GM12878 (cell line): ENCODE measurements around the gene PI4KA. TPM values are rescaled to one million over a fixed set of nuclear protein-coding genes. Genes with fewer than 3 reads are reported as not detected.
A peak's percentile ranks its signal among the peaks of the same experiment; 100 is the strongest.

Experiments
- ATAC-seq: fragments of 200-7000 bp; cut with Tn5 transposase; 3 replicates; pipeline ENCODE4 v1.9.1; 2020; ENCODE audit warnings: mild to moderate bottlenecking, moderate library complexity
- BruUV-seq: library from RNA; stranded (reverse); fragments of 400-500 nt; replicated peaks from 2 replicates; lab custom pipeline; 2021; lab: Mats Ljungman, UMichigan
- CTCF ChIA-PET: fragments of 300-600 bp; sonication (Branson Sonifier 250); formaldehyde crosslinking; extraction: SDS; loops from one replicate; lab custom pipeline; 2021; ENCODE audit warnings: inconsistent platforms; lab: Yijun Ruan, JAX
- POLR2A ChIA-PET: fragments of 350-600 bp; formaldehyde crosslinking; extraction: SDS; loops from one replicate; lab custom pipeline; 2021; ENCODE audit warnings: inconsistent platforms; lab: Charles Lee
- RAD21 ChIA-PET: fragments of 300-600 bp; sonication (Branson Sonifier 250); formaldehyde crosslinking; loops from one replicate; lab custom pipeline; 2023; ENCODE audit warnings: antibody characterized with exemption; ENCODE audit not compliant: unreplicated experiment; lab: Charles Lee
- SMC1A ChIA-PET: fragments of 300-600 bp; sonication (Branson Sonifier 250); formaldehyde crosslinking; loops from one replicate; lab custom pipeline; 2023; ENCODE audit not compliant: unreplicated experiment, uncharacterized antibody; lab: Charles Lee
- DNase-seq: peaks from one replicate; pipeline ENCODE4 v3.0.0-alpha.2; 2011; ENCODE audit warnings: low read depth, low spot score
- FAIRE-seq: peaks from 3 replicates; lab custom pipeline; 2011; peaks lifted over from hg19 to GRCh38; lab: Jason Lieb, UNC
- H2AFZ ChIP-seq: 2 replicates; pipeline ENCODE4 v1.6.0; 2011; ENCODE audit warnings: low read depth, low read length, control low read depth; ENCODE audit not compliant: control insufficient read depth
- H3K27ac ChIP-seq: 2 replicates; pipeline ENCODE4 v1.5.1; 2011; ENCODE audit warnings: control low read depth; ENCODE audit not compliant: control insufficient read depth, insufficient read depth
- H3K27me3 ChIP-seq, 2 experiments: replicated peaks in 1 of 2; 2 replicates each; pipeline versions ENCODE4 v1.6.0 to v1.6.1; 2011; ENCODE audit warnings: low read length in 1 of 2; ENCODE audit not compliant: control insufficient read depth in 2 of 2, insufficient read depth in 2 of 2
- H3K36me3 ChIP-seq, 2 experiments: 2 replicates each; pipeline ENCODE4 v1.5.1; 2011; ENCODE audit warnings: low read length in 1 of 2; ENCODE audit not compliant: control insufficient read depth in 2 of 2, insufficient read depth in 2 of 2
- H3K4me1 ChIP-seq: 2 replicates; pipeline ENCODE4 v1.6.1; 2011; ENCODE audit warnings: mild to moderate bottlenecking, low read length, moderate library complexity, mixed read lengths; ENCODE audit not compliant: control insufficient read depth, insufficient read depth
- H3K4me2 ChIP-seq: 2 replicates; pipeline ENCODE4 v1.6.0; 2011; ENCODE audit warnings: control low read depth; ENCODE audit not compliant: control insufficient read depth, insufficient read depth
- H3K4me3 ChIP-seq: fragments of 200-600 bp; sonication (generic); 2 replicates; pipeline ENCODE4 v1.5.1; 2016
- H3K79me2 ChIP-seq: 2 replicates; pipeline ENCODE4 v1.6.0; 2011; ENCODE audit warnings: low read length; ENCODE audit not compliant: control insufficient read depth, insufficient read depth
- H3K9ac ChIP-seq: 2 replicates; pipeline ENCODE4 v1.8.0; 2011; ENCODE audit warnings: low read length, control low read depth, mixed read lengths; ENCODE audit not compliant: control insufficient read depth, insufficient read depth
- H3K9me3 ChIP-seq: replicated peaks from 3 replicates; pipeline ENCODE4 v1.5.1; 2011; ENCODE audit warnings: mild to moderate bottlenecking, low read length; ENCODE audit not compliant: control insufficient read depth, insufficient read depth
- H4K20me1 ChIP-seq: 2 replicates; pipeline ENCODE4 v1.6.0; 2011; ENCODE audit not compliant: control insufficient read depth, insufficient read depth
- BCLAF1 ChIP-seq: fragments of 450-650 bp; IDR thresholded peaks from 2 replicates; pipeline ENCODE4 v1.6.1; 2017; ENCODE audit warnings: antibody characterized with exemption, mild to moderate bottlenecking, moderate library complexity
- CREM ChIP-seq: IDR thresholded peaks from 2 replicates; pipeline ENCODE4 v1.6.1; 2014; ENCODE audit warnings: antibody characterized with exemption, low read depth
- CTCF ChIP-seq, 3 experiments: IDR thresholded peaks in 2 of 3; conservative IDR thresholded peaks in 1 of 3; 2 replicates each; pipeline ENCODE4 v1.5.1; 2011; ENCODE audit warnings: low read depth in 3 of 3, low read length in 3 of 3, mild to moderate bottlenecking in 3 of 3, control low read depth in 2 of 3, moderate library complexity in 2 of 3, inconsistent platforms in 1 of 3, mixed read lengths in 1 of 3; ENCODE audit not compliant: control insufficient read depth in 2 of 3, insufficient read depth in 1 of 3; ENCODE audit errors: extremely low read depth in 1 of 3
- DPF2 ChIP-seq: fragments of 450-650 bp; IDR thresholded peaks from 2 replicates; pipeline ENCODE4 v1.6.1; 2017; ENCODE audit warnings: mild to moderate bottlenecking
- MAX ChIP-seq: IDR thresholded peaks from 2 replicates; pipeline ENCODE4 v1.6.1; 2012; ENCODE audit warnings: low read depth, low read length, improper control_type of control experiment
- RELA ChIP-seq: fragments of 450-650 bp; IDR thresholded peaks from 2 replicates; pipeline ENCODE4 v1.8.0; 2014; ENCODE audit warnings: borderline replicate concordance; ENCODE audit not compliant: partially characterized antibody
- SMC3 ChIP-seq: IDR thresholded peaks from 2 replicates; pipeline ENCODE4 v1.6.1; 2011; ENCODE audit warnings: low read length, improper control_type of control experiment, borderline replicate concordance
- STAT1 ChIP-seq: fragments of 450-650 bp; conservative IDR thresholded peaks from 2 replicates; pipeline ENCODE4 v1.6.1; 2014; ENCODE audit warnings: antibody characterized with exemption, mild to moderate bottlenecking
- WRNIP1 ChIP-seq: IDR thresholded peaks from 2 replicates; pipeline ENCODE4 v1.6.1; 2011; ENCODE audit warnings: low read depth, low read length, improper control_type of control experiment, borderline replicate concordance
- YBX1 ChIP-seq: fragments of 450-650 bp; IDR thresholded peaks from 2 replicates; pipeline ENCODE4 v1.6.1; 2016; ENCODE audit warnings: antibody characterized with exemption
- WGBS: methylation state at CpG from one replicate; pipeline ENCODE4 v1.1.6; 2016; ENCODE audit warnings: low lambda C conversion rate; ENCODE audit not compliant: insufficient replicate concordance, insufficient coverage; ENCODE audit errors: missing lambda C conversion rate; 5-methylcytosine and 5-hydroxymethylcytosine counted together
- in situ Hi-C: fragments of 300-500 bp; cut with MboI; formaldehyde crosslinking; loops from 9 replicates; pipeline ENCODE4 v1.14.3; 2018; ENCODE audit warnings: mixed read lengths
- intact Hi-C: fragments of 100-400 bp; cut with micrococcal nuclease; formaldehyde crosslinking; loops from one replicate; pipeline ENCODE4 v1.14.2; 2022; ENCODE audit not compliant: unreplicated experiment
- polyA plus RNA-seq, 11 experiments: library from polyadenylated mRNA; depleted of rRNA in 4 of 11; unstranded in 6 of 11; stranded (reverse) in 5 of 11; fragments of >200 nt; fragmentation: Nextera tagmentation in 4 of 11; fragmentation: Illumina TruSeq in 1 of 11; extraction: Ambion mirVana in 4 of 11; extraction: Trizol in 1 of 11; gene quantifications; 1 replicate in 1 of 11; 2 replicates in 10 of 11; pipeline versions ENCODE4 v1.2.1 to v1.2.3, GENCODE V29; 2011 to 2016; ENCODE audit warnings: inconsistent platforms in 2 of 11, missing spikeins in 2 of 11, low read depth in 1 of 11
- total RNA-seq, 4 experiments: library from RNA; depleted of rRNA in 3 of 4; stranded (reverse); fragments of >200 nt in 3 of 4; fragmentation: Illumina TruSeq in 1 of 4; extraction: Trizol in 1 of 4; gene quantifications; 2 replicates each; pipeline versions ENCODE4 v1.2.1 to v1.2.3, GENCODE V29; 2013 to 2021
- TF ChIP-seq, protein P1 (sequence below): fragments of 450-650 bp; IDR thresholded peaks from 2 replicates; pipeline ENCODE4 v1.6.1; 2017; ENCODE audit warnings: mild to moderate bottlenecking, moderate library complexity

Gene PI4KA
- total and polyA plus RNA-seq, 10 of the 15 experiments (the other 5 are each of a cell fraction or from before 2014, with no cell fraction given): 4.2 to 78.4 (median 42.1) TPM

GRCh38 chr22:20783300-20783673 is 75.3 kb downstream of the PI4KA start:
- H3K9ac ChIP-seq: no peak overlapping the region
- no peaks in the 10 kb centered on the region for H3K27me3 ChIP-seq
- ATAC-seq: no peak
- peaks cover 3 to 9% of the 10 kb centered on the region in 2 experiments for H3K36me3 ChIP-seq
- no peak overlapping the region for H3K4me3 ChIP-seq
- no peak overlapping the region; the same call in 1 of the 2 replicates for H3K4me2 ChIP-seq
- TF ChIP-seq RELA: no peak
- no peak for TF ChIP-seq CREM
- no peak for TF ChIP-seq SMC3
- no peak for TF ChIP-seq WRNIP1
- TF ChIP-seq, protein P1, sequence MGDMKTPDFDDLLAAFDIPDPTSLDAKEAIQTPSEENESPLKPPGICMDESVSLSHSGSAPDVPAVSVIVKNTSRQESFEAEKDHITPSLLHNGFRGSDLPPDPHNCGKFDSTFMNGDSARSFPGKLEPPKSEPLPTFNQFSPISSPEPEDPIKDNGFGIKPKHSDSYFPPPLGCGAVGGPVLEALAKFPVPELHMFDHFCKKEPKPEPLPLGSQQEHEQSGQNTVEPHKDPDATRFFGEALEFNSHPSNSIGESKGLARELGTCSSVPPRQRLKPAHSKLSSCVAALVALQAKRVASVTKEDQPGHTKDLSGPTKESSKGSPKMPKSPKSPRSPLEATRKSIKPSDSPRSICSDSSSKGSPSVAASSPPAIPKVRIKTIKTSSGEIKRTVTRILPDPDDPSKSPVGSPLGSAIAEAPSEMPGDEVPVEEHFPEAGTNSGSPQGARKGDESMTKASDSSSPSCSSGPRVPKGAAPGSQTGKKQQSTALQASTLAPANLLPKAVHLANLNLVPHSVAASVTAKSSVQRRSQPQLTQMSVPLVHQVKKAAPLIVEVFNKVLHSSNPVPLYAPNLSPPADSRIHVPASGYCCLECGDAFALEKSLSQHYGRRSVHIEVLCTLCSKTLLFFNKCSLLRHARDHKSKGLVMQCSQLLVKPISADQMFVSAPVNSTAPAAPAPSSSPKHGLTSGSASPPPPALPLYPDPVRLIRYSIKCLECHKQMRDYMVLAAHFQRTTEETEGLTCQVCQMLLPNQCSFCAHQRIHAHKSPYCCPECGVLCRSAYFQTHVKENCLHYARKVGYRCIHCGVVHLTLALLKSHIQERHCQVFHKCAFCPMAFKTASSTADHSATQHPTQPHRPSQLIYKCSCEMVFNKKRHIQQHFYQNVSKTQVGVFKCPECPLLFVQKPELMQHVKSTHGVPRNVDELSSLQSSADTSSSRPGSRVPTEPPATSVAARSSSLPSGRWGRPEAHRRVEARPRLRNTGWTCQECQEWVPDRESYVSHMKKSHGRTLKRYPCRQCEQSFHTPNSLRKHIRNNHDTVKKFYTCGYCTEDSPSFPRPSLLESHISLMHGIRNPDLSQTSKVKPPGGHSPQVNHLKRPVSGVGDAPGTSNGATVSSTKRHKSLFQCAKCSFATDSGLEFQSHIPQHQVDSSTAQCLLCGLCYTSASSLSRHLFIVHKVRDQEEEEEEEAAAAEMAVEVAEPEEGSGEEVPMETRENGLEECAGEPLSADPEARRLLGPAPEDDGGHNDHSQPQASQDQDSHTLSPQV: no peak
- no peak for TF ChIP-seq MAX
- no peak for TF ChIP-seq STAT1
- TF ChIP-seq DPF2: no peak
- TF ChIP-seq BCLAF1: no peak
- no peak for TF ChIP-seq YBX1
- TF ChIP-seq CTCF (IDR thresholded peaks at IDR 0.05 in 2 of 3, conservative IDR thresholded peaks at IDR 0.05 in 1 of 3; ENCODE audit: control insufficient read depth in 2 of 3, extremely low read depth in 1 of 3, insufficient read depth in 1 of 3, low read depth in 3 of 3, low read length in 3 of 3): no peak
- WGBS: 96% methylated on average over 3 of the region's 3 CpGs
- ChIA-PET CTCF (interaction anchor here (0.9 to 3.6 kb wide), 15 partner anchors 10 to 175 kb away, joined by 3 to 28 read pairs (median 5); partner anchors contain the start of gene SERPIND1), RAD21 (interaction anchor here (0.7 to 3.8 kb wide), 5 partner anchors 33 to 344 kb away, joined by 3 to 27 read pairs (median 9); no protein-coding TSS in a partner anchor), SMC1A (interaction anchor here (0.8 to 4.5 kb wide), 4 partner anchors 34 to 218 kb away, joined by 3 to 41 read pairs (median 4); no protein-coding TSS in a partner anchor), POLR2A (interaction anchor here (0.7 to 1.1 kb wide), 2 partner anchors 32 to 34 kb away, joined by 3 read pairs; no protein-coding TSS in a partner anchor)
- intact Hi-C loops (no loop called here), in situ Hi-C loops (no loop called here)
- no peaks in the 10 kb centered on the region for H3K79me2 ChIP-seq
- peak; percentile 81 for FAIRE-seq
- no peak for DNase-seq
- no TSS peak for BruUV-seq
- peaks cover 7% of the 10 kb centered on the region for H3K4me1 ChIP-seq
- no peak overlapping the region for H2AFZ ChIP-seq
- no peaks in the 10 kb centered on the region for H4K20me1 ChIP-seq
- H3K9me3 ChIP-seq: no peaks in the 10 kb centered on the region
- no peak overlapping the region for H3K27ac ChIP-seq
